Nephron progenitor cell (in vitro differentiated cells): ENCODE results near the gene SDCBP2.

Source experiments
- DNase-seq: peaks from one replicate; pipeline ENCODE4 v3.0.0; 2021
- H3K27ac Mint-ChIP-seq: 2 replicates; pipeline ENCODE4 v1.8.0; 2021; ENCODE audit warnings: mild to moderate bottlenecking, moderate library complexity, mixed read lengths
- H3K27me3 Mint-ChIP-seq: 2 replicates; pipeline ENCODE4 v1.8.0; 2021; ENCODE audit warnings: mild to moderate bottlenecking, low read depth, mixed read lengths; ENCODE audit not compliant: poor library complexity
- H3K36me3 Mint-ChIP-seq: 2 replicates; pipeline ENCODE4 v1.8.0; 2021; ENCODE audit warnings: low read depth, mixed read lengths
- H3K4me1 Mint-ChIP-seq: 2 replicates; pipeline ENCODE4 v1.8.0; 2021; ENCODE audit warnings: mixed read lengths
- H3K4me3 Mint-ChIP-seq: 2 replicates; pipeline ENCODE4 v1.8.0; 2021; ENCODE audit warnings: mild to moderate bottlenecking, moderate library complexity, mixed read lengths
- H3K9me3 Mint-ChIP-seq: 2 replicates; pipeline ENCODE4 v1.8.0; 2021; ENCODE audit warnings: mild to moderate bottlenecking, moderate library complexity, mixed read lengths
- TF ChIP-seq, protein P1 (sequence below): fragments of 200-600 bp; sonication (generic); IDR thresholded peaks from 2 replicates; pipeline ENCODE4 v1.5.0; 2021; ENCODE audit warnings: antibody characterized with exemption

SDCBP2 gene, protein sequence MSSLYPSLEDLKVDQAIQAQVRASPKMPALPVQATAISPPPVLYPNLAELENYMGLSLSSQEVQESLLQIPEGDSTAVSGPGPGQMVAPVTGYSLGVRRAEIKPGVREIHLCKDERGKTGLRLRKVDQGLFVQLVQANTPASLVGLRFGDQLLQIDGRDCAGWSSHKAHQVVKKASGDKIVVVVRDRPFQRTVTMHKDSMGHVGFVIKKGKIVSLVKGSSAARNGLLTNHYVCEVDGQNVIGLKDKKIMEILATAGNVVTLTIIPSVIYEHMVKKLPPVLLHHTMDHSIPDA

DNA sequence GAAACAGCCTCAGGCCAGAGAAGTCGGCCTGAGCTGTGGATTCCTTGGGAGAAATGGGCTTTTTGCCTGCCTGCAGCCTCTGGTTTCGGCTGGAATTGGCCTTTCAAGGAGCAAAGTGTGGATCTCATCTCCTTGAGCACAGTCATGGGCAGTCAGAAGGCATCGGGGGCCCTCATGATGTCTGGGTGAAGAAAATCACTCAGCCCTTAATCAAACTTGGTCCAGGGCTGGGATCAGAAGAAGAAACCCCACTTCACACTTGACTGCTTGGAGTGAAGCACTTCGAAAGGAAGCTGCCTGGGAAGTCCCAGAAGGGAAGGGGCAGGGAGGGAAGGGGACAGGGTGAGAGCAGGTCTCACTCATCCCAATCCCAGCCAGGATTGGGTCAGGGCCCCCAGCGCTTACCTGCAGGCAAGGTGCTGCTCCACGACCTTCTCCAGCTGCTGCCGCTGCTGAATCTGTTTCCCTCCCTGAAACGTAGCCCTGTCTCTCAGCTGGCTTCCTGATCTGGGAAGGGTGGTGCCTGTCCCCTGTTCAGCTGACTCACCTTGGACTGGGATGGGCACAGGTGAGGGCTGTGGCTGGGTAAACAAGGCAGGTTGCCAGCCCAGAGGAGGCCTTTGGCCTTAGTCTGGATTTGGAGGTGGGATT lies at the start of gene SDCBP2:
Gene SDCBP2 (minus strand): TSS at position 460 of the 651 bp plus-strand sequence. CDS start 8,723 bp downstream, outside the sequence.
- H3K4me3 Mint-ChIP-seq: peak within 1 kb of the TSS; percentile 60

DNA sequence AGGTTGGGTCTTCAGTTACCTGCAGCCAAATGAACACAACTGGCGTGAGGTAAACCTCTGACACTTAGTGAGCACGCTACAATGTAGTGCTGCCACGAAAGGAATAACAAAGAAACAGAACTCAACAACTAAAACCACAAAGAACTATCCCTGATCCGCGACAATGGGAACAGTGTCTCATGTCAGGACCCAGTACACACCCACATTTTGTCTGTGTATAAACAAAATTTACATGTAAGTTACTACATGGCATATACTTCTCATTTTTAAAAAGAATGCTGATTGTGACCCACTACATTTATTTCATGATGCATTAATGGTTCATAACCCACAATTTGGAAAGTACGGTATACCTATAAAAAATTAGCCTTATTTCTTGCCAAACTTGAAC lies 49.8 kb upstream of the SDCBP2 start:
- TF ChIP-seq, protein P1, sequence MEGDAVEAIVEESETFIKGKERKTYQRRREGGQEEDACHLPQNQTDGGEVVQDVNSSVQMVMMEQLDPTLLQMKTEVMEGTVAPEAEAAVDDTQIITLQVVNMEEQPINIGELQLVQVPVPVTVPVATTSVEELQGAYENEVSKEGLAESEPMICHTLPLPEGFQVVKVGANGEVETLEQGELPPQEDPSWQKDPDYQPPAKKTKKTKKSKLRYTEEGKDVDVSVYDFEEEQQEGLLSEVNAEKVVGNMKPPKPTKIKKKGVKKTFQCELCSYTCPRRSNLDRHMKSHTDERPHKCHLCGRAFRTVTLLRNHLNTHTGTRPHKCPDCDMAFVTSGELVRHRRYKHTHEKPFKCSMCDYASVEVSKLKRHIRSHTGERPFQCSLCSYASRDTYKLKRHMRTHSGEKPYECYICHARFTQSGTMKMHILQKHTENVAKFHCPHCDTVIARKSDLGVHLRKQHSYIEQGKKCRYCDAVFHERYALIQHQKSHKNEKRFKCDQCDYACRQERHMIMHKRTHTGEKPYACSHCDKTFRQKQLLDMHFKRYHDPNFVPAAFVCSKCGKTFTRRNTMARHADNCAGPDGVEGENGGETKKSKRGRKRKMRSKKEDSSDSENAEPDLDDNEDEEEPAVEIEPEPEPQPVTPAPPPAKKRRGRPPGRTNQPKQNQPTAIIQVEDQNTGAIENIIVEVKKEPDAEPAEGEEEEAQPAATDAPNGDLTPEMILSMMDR: no peak
- peak overlapping the region; percentile 89 for H3K27ac Mint-ChIP-seq
- H3K27me3 Mint-ChIP-seq: peaks cover under 1% of the 10 kb centered on the region
- no peak overlapping the region for H3K4me3 Mint-ChIP-seq
- no peaks in the 10 kb centered on the region for H3K9me3 Mint-ChIP-seq
- peaks cover 85% of the 10 kb centered on the region for H3K4me1 Mint-ChIP-seq
- no peak for DNase-seq
- peaks cover 7% of the 10 kb centered on the region for H3K36me3 Mint-ChIP-seq

More for the DNA sequence above, at the start of gene SDCBP2:
- Mint-ChIP-seq H3K4me1 (peaks cover 12% of the 10 kb centered on the region), H3K36me3 (peaks cover 36% of the 10 kb centered on the region), H3K27me3 (peaks cover 2% of the 10 kb centered on the region), H3K27ac (peak within 1 kb of the TSS; percentile 80), H3K9me3 (no peaks in the 10 kb centered on the region)
- TF ChIP-seq, protein P1: no peak
- no peak for DNase-seq

DNA sequence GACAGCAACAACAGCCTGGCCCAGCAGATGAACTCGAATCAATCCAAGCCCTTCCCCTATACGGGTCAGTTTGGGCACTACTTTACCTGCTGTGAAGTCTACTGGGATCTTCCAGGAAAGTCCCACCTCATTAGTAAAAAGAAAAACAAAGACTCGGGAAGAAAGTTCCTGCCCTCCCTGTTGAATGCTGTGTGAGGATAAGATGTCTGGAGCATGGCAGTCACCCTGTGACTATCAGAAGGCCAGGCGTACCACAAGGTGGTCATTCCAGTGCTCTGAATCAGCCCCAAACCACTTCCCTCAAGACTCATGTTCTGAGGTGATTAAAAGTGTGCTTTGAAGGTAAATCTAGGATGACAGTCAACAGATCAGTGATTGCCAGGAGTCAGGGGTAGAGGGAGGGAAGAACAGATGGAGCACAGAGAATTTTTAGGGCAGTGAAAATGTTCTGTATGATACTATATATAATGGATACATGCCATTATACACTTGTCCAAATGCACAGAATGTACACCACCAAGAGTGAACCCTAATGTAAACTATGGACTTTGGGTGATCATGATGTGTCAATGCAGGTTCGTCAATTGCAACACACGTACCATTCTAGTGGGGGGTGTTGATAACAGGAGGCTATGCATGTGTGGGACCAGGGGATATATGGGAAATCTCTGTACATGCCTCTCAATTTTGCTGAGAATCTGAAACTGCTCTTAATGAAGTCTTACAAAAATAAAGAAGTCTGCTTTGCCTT lies 49.2 kb upstream of the SDCBP2 start:
- H3K4me3 Mint-ChIP-seq: no peak overlapping the region
- peaks cover 2% of the 10 kb centered on the region for H3K27me3 Mint-ChIP-seq
- H3K27ac Mint-ChIP-seq: peak overlapping the region; percentile 89
- peaks cover 12% of the 10 kb centered on the region for H3K36me3 Mint-ChIP-seq
- H3K9me3 Mint-ChIP-seq: no peaks in the 10 kb centered on the region
- TF ChIP-seq, protein P1: no peak
- DNase-seq: no peak
- H3K4me1 Mint-ChIP-seq: peaks cover 83% of the 10 kb centered on the region

DNA sequence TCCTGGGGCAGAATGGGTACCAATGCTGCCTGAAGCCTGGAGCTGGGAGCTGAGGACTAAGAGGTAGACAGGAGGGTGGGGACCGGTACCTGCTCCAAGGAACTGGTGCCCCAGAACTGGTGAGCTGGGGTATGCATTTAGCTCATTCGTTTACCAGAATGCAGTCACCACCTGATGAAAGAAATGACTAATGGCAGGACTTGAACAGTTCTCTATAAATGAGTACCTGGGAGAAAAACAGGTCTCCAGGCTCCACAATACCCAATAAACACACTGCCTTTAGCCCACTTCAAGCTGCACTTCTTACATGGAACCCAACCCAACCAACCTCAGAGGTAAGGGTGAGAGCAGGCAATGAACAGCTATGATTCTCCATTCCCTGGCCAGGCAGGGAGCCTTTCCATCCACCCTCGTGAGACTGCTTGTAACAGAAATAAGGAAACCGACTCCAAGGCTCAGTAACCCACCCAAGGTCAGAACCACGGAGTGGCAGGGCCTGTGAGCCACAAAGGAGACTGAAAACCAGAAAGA lies 48.5 kb upstream of the SDCBP2 start:
- DNase-seq: no peak
- Mint-ChIP-seq H3K27me3 (peaks cover 2% of the 10 kb centered on the region), H3K4me3 (no peak overlapping the region), H3K9me3 (no peaks in the 10 kb centered on the region), H3K36me3 (peaks cover 20% of the 10 kb centered on the region), H3K27ac (peak overlapping the region; percentile 89), H3K4me1 (peaks cover 75% of the 10 kb centered on the region)
- TF ChIP-seq, protein P1: no peak

DNA sequence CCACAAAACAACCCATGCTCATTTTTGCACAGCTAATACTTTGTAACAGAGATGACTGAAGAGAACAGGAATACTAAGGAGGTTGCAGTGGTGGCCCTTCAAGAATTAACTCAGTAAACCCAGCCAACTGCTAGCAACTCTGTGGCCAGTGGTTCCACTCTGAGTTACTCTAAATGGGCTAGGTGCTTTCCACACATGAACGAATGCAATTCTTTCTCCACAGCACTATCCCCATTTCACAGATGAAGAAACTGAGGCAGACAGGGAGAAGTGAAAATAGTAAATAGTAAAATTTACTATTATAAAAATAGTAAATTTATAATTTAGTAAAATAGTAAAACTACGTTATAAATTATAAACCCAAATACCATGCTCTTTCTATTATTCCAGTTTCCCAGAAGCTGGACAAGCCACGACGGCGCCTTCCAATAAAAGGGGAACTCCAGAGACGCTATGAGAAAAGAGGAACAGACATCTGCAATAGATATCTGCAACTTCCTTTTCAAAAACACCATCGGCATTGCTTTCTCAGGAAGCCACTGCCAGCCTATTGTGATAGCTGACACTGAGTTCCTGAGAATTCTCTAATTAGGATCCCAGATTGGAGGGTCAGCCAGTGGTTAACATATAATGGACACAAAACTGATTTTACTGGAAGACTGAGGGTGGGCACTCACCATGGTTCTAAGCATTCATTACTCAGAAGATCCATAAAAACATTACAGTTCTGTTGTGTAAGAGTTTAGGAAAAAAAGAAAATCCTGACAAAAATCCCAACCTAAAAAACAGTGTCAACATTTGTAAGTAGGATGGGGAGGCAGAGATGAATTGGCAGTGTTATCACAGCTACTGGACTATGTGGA lies 47.7 kb upstream of the SDCBP2 start:
- H3K4me1 Mint-ChIP-seq: peaks cover 77% of the 10 kb centered on the region
- TF ChIP-seq, protein P1: no peak
- no peaks in the 10 kb centered on the region for H3K9me3 Mint-ChIP-seq
- H3K4me3 Mint-ChIP-seq: no peak overlapping the region
- H3K27ac Mint-ChIP-seq: peak overlapping the region; percentile 89
- DNase-seq: no peak
- H3K36me3 Mint-ChIP-seq: peaks cover 26% of the 10 kb centered on the region
- H3K27me3 Mint-ChIP-seq: peaks cover 2% of the 10 kb centered on the region
